GM21717 (cell line): ENCODE results near the gene ST6GALNAC2.
"Not testable (repeated sequence)": the region's sequence is repeated elsewhere in the genome, so short reads cannot be mapped to it uniquely, and the experiment has no call there.

ENCODE experiments used
- ATAC-seq: cut with Tn5 transposase; IDR thresholded peaks from one replicate; pipeline ENCODE4 v1.9.1; 2021; ENCODE audit warnings: mild to moderate bottlenecking, moderate library complexity; ENCODE audit not compliant: unreplicated experiment

ST6GALNAC2 gene

DNA sequence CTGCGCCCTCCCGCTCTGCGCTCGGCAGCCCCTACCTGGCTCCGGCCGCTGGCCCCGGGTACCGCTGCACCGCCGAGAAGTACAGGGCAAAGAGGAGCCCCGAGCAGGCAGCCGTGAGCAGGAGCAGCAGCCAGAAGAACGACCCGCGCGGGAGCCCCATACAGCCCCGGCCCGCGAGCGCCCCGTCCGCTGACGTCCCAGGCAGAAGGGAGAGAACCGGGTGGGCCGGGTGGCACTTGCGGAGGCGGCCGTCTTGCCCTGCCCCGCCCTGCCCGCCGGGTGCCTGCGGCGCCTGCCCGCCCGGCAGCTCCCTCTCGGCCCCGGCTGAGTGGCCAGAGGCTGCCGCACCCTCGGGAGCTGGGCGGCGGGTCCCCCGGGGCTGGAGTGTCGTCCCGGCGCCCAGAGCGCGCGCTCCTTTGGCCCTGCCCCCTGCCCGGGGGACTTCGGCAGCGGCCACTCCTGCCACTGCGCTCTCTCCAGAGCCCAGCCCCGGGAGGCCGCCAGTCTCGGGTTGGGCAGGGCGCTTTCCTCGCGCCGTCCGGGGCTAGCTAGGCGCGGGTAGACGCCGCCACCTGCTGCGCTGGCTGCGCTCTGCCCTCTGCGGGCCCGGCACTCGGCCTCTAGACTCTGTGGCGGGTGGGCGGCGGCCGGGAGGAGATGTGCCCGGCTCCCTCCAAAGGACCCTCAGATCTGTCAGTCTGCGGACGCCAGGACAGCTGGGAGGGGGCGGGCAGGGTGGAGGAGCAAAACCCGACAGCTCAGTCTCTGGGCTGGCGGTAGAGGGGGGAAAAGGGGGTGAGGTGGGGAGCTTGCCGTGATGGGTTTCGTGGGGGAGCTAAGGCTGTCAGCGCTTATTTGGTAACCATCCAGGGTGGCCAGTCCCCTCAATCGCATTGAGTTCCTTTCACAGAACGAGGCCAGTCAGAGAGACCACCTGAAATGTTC is at the start of gene ST6GALNAC2:
Gene ST6GALNAC2 (minus strand): TSS at position 212 of the 945 bp plus-strand sequence. CDS start 52 bp downstream, at position 160.
- no peak for ATAC-seq

DNA sequence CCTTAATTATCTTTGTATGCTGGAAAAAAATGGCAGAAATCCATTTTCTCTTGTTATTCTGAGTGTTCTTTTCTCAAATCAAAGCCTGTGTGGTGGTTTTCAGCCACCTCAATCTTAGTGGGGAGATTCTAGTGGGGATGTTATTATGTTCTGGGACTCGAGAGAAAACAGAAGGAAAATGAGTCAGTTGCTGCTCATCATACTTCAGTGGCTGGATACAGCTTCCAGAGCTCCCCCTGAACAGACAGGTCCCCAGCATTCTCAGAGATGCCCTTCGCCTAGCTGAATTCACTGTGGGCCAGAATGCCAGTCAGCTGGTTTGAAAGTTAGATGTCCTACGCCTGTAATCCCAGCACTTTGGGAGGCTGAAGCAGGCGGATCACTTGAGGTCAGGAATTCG is 49.4 kb upstream of the ST6GALNAC2 start:
- no peak for ATAC-seq

GRCh38 chr17:76633628-76634328 is 48.1 kb upstream of the ST6GALNAC2 start:
- ATAC-seq = no peak

DNA sequence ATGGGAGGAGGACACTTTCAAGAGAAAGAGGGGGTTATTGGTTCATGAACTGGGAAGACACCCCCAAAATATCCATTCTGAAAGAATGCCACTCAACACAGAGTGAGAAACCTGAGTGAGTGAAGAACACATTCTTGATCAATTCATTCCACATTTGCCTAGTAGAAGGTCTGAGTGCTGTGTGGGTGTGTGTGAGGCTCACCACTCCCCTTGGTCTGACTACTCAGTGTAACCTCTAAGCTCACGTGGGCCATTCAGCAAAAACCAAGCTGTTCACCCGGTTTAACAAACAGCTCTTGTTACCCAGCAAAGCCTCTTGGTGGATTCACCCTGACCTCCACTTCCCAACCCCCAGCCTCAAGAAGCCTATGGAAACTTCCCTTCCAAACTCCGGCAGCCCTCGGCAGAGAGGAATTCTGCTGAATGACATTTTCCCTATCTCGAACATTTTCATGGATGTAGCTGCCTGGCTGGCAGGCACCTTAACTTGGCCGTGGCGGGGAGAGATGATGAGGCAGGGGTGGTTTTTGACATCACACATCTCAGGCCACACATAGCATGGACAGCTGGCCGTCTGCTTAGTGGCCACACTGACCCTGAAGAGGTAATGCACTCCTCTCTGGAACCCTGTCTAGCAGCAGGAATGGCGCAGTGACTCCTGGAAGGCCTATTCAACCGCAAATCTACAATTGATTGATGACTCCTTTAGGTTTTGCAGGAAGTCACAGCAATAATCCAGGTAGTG is 46.3 kb upstream of the ST6GALNAC2 start:
- ATAC-seq = no peak

DNA sequence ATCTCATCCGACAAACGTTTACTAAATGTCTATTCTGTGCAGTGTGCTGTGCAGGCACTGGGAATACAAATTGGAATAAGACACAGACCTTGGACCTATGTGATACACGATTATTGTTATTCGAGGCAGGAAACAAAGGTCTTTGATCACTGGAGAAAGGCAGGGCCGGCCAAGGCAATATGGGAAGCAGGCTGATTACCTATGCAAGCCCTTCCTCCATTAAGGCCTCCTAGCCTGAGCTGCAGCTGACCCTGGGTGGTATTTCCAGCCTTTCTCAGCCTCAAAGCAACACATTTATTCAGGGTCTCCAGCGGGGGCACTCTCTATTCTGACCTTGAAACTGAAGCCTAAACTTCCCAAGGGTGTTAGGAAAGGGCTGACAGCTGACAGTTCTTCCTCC is 44.5 kb upstream of the ST6GALNAC2 start:
- no peak for ATAC-seq

GRCh38 chr17:76627510-76627909 is 41.9 kb upstream of the ST6GALNAC2 start:
- no peak for ATAC-seq

DNA sequence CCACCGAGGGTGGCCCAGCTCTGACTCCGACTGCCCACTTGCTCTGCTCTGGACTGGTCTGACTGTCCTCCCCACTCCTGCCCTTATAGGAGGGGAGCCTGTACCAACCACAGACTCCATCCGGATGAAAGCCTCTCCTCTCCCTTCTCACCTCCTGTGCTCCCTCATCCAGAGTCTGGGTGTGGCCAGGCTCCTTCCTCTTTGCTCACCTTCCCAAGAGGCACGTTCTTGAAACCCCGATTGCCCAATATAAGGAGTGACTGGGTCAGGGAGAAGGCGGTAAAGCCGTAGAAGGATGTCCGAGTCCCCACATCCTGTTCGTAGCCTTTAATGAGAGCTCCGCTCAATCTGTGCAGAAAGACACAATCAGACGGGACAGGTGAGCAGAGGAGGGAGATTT is 40.8 kb upstream of the ST6GALNAC2 start:
- ATAC-seq = no peak

- no peak for ATAC-seq
Measured at GRCh38 chr17:76625496-76625895, 39.8 kb upstream of the ST6GALNAC2 start.

DNA sequence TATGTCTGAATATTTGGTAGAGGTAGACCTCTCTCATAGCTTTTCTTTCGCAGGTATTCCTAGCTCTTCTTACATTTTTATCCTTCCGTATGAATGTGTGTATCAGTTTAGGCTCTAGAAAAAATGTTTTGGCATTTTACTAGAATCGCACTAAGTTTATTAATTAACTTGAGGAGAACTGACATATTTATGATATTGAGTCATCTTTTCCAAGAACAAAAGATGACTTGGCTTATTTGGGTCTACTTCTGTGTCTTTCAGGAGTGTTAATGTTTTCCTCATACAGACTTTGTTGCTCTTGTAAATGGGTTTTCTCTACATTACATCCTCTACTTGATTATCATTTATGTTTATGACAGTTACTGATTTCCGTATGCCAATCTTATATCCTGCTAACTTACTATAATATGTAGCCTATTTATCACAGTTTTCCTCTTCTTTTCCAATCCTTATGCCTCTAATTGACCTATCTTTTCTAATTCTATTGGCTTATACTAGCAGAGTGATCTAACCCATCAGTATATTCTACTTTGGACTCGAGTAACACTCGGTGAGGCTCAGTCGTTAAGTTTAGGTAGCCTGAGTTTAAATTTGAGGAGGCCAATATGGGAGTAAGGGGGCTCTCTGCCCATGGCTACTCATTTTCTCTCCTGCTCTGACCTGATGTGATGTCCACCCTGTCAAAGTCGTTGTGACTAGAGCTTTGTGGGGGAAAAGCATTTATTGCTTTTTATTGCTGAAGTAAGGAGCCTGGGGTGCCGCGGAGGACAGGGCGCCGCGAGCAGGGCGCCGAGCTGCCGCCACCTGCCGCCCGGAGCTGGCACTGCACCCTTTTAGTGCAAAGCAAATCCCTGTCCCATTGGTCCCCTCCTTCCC is 37.8 kb upstream of the ST6GALNAC2 start:
- no peak for ATAC-seq

- no peak for ATAC-seq
Measured at GRCh38 chr17:76617838-76618237, 32.2 kb upstream of the ST6GALNAC2 start.

GRCh38 chr17:76614912-76615617 is 29.4 kb upstream of the ST6GALNAC2 start:
- ATAC-seq = no peak

GRCh38 chr17:76614064-76614759 is 28.6 kb upstream of the ST6GALNAC2 start:
- not testable (repeated sequence) for ATAC-seq

GRCh38 chr17:76612977-76613851 is 27.6 kb upstream of the ST6GALNAC2 start:
- ATAC-seq = no peak

GRCh38 chr17:76612465-76612864 is 26.8 kb upstream of the ST6GALNAC2 start:
- ATAC-seq = no peak

- no peak for ATAC-seq
Measured at GRCh38 chr17:76611758-76612157, 26.1 kb upstream of the ST6GALNAC2 start.

- ATAC-seq = not testable (repeated sequence)
Measured at GRCh38 chr17:76611080-76611749, 25.6 kb upstream of the ST6GALNAC2 start.

DNA sequence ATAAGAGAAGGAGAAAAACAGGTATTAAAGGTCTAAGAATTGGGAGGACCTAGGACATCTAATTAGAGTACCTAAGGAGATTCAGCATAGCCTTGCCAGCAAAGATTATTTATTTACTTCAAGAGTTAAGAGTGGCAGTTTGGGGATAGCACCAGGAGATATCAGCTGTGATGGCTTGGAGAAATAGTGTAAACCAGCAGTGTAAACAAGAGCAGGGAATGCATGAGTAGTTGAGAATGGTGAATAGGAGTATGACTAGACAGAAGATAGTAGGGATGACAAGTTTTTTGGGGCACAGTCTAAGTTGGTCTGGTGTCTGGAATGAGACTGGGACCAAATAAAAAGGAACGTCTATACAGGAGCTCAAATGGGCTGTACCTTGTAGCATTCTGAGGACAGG is 21.0 kb upstream of the ST6GALNAC2 start:
- not testable (repeated sequence) for ATAC-seq
